Body of pancreas (tissue), 4 donors: ENCODE measurements around the gene TBX19.

ENCODE experiments used
- POLR2A ChIP-seq, 3 donors: fragments of 450-650 bp; IDR thresholded peaks; one replicate each; pipeline ENCODE4 v1.6.1; 2016; ENCODE audit warnings: antibody characterized with exemption in 3 of 3, mild to moderate bottlenecking in 2 of 3
- TF ChIP-seq, protein P1 (sequence below), 7 experiments: fragments of 450-650 bp in 4 of 7; fragments of 200-600 bp in 3 of 7; sonication (generic) in 3 of 7; IDR thresholded peaks; one replicate each; pipeline ENCODE4 v1.5.1; 2016 to 2019; ENCODE audit warnings: antibody characterized with exemption in 7 of 7

DNA sequence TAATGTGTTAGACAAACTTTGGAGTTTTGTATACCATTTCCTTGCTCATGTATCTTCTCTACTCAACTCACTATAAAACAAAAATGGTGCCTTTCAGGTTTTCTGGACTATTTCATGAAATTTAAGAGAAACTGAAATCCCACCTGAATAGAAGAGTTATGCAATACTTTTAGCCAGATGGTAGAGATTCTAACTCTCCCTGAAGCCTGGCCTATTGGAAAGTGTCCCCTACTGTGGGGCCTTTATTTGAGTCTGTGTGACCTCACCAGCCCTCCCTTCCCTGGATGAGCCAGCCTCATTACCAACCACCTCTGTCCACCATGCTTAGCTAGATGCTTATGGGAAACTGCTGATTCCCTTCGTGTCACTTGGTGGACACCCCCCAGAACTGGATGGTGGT lies 35.5 kb downstream of the TBX19 start:
- TF ChIP-seq, protein P1, sequence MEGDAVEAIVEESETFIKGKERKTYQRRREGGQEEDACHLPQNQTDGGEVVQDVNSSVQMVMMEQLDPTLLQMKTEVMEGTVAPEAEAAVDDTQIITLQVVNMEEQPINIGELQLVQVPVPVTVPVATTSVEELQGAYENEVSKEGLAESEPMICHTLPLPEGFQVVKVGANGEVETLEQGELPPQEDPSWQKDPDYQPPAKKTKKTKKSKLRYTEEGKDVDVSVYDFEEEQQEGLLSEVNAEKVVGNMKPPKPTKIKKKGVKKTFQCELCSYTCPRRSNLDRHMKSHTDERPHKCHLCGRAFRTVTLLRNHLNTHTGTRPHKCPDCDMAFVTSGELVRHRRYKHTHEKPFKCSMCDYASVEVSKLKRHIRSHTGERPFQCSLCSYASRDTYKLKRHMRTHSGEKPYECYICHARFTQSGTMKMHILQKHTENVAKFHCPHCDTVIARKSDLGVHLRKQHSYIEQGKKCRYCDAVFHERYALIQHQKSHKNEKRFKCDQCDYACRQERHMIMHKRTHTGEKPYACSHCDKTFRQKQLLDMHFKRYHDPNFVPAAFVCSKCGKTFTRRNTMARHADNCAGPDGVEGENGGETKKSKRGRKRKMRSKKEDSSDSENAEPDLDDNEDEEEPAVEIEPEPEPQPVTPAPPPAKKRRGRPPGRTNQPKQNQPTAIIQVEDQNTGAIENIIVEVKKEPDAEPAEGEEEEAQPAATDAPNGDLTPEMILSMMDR (IDR thresholded peaks at IDR 0.05) = no peak
- no peak for TF ChIP-seq POLR2A (IDR thresholded peaks at IDR 0.05)
